Mononuclear cell (primary cell): ENCODE measurements around the gene ZNF697. TPM values are rescaled to one million over a fixed set of nuclear protein-coding genes. Genes with fewer than 3 reads are reported as not detected.
"Not testable (repeated sequence)": the region's sequence is repeated elsewhere in the genome, so short reads cannot be mapped to it uniquely, and the experiment has no call there.

Source experiments
- H3K27me3 ChIP-seq: 2 replicates; pipeline ENCODE4 v1.6.0; 2011; ENCODE audit warnings: low read length, control low read depth; ENCODE audit not compliant: insufficient read depth
- H3K4me1 ChIP-seq: 2 replicates; pipeline ENCODE4 v1.5.1; 2011; ENCODE audit warnings: mild to moderate bottlenecking, low read length, control low read depth; ENCODE audit not compliant: insufficient read depth
- H3K4me3 ChIP-seq: 2 replicates; pipeline ENCODE4 v1.5.1; 2011; ENCODE audit warnings: mild to moderate bottlenecking, low read length, moderate library complexity
- H3K9me3 ChIP-seq: 2 replicates; pipeline ENCODE4 v1.5.1; 2011; ENCODE audit warnings: low read depth, mild to moderate bottlenecking, control low read depth, low read length
- total RNA-seq: library from RNA; depleted of rRNA; stranded (reverse); fragments of >200 nt; gene quantifications from one replicate; pipeline ENCODE4 v1.2.3, GENCODE V29; 2012

ZNF697 gene
- total RNA-seq, 1 donor, result 4.1 TPM

- Histone ChIP-seq H3K4me3 (no peak overlapping the region), H3K27me3 (no peaks in the 10 kb centered on the region), H3K9me3 (no peaks in the 10 kb centered on the region), H3K4me1 (peaks cover 51% of the 10 kb centered on the region)
Measured at GRCh38 chr1:119606394-119606793, 41.7 kb downstream of the ZNF697 start.

GRCh38 chr1:119605686-119606085, 42.4 kb downstream of the ZNF697 start:
- Histone ChIP-seq H3K9me3 (no peaks in the 10 kb centered on the region), H3K4me3 (no peak overlapping the region), H3K4me1 (peaks cover 51% of the 10 kb centered on the region), H3K27me3 (no peaks in the 10 kb centered on the region)

GRCh38 chr1:119605080-119605479, 43.0 kb downstream of the ZNF697 start:
- H3K9me3 ChIP-seq, H3K27me3 ChIP-seq, H3K4me3 ChIP-seq: not testable (repeated sequence)
- H3K4me1 ChIP-seq, result peaks cover 51% of the 10 kb centered on the region

- Histone ChIP-seq H3K4me1 (peaks cover 51% of the 10 kb centered on the region), H3K27me3 (no peaks in the 10 kb centered on the region), H3K4me3 (no peak overlapping the region), H3K9me3 (no peaks in the 10 kb centered on the region)
Measured at GRCh38 chr1:119603695-119604094, 44.4 kb downstream of the ZNF697 start.

- not testable (repeated sequence) for H3K9me3 ChIP-seq, H3K27me3 ChIP-seq, H3K4me3 ChIP-seq
- peaks cover 51% of the 10 kb centered on the region for H3K4me1 ChIP-seq
Measured at GRCh38 chr1:119603241-119603640, 44.8 kb downstream of the ZNF697 start.

GRCh38 chr1:119602789-119603188, 45.3 kb downstream of the ZNF697 start:
- not testable (repeated sequence) for H3K9me3 ChIP-seq, H3K4me3 ChIP-seq, H3K27me3 ChIP-seq
- H3K4me1 ChIP-seq, result peaks cover 51% of the 10 kb centered on the region

- Histone ChIP-seq H3K4me3 (no peak overlapping the region), H3K9me3 (no peaks in the 10 kb centered on the region), H3K27me3 (no peaks in the 10 kb centered on the region), H3K4me1 (peaks cover 49% of the 10 kb centered on the region)
Measured at GRCh38 chr1:119602169-119602568, 45.9 kb downstream of the ZNF697 start.

GRCh38 chr1:119600976-119601375, 47.1 kb downstream of the ZNF697 start:
- Histone ChIP-seq H3K4me3 (no peak overlapping the region), H3K4me1 (peaks cover 37% of the 10 kb centered on the region), H3K27me3 (no peaks in the 10 kb centered on the region), H3K9me3 (no peaks in the 10 kb centered on the region)

DNA sequence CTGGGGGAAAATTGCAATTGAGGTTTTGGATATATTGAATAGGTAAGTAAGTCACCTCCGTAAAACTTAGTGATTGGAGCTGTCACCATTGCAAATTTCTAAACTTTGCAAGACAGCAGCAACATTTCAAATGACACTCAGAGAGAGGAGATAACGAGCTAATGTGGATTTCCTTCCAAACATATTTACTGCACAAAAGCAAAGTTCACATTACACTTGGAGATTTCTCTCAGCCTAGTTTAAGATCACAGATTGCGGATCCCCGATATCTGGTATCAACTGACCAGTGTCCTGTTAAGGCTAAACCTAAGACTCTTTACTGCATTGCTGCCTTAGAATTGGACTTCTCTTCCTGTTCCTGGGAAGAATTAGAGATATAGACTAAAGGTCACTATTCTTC, 47.5 kb downstream of the ZNF697 start:
- no peaks in the 10 kb centered on the region for H3K9me3 ChIP-seq
- peaks cover 33% of the 10 kb centered on the region for H3K4me1 ChIP-seq
- no peak overlapping the region for H3K4me3 ChIP-seq

GRCh38 chr1:119595606-119596005, 52.5 kb downstream of the ZNF697 start:
- H3K4me3 ChIP-seq, result no peak overlapping the region
- H3K9me3 ChIP-seq, result no peaks in the 10 kb centered on the region
- peaks cover 2% of the 10 kb centered on the region for H3K27me3 ChIP-seq
- peaks cover 12% of the 10 kb centered on the region for H3K4me1 ChIP-seq

More for the DNA sequence above, 47.5 kb downstream of the ZNF697 start:
- no peaks in the 10 kb centered on the region for H3K27me3 ChIP-seq

GRCh38 chr1:119595168-119595567, 52.9 kb downstream of the ZNF697 start:
- H3K27me3 ChIP-seq, result peaks cover 2% of the 10 kb centered on the region
- no peak overlapping the region for H3K4me3 ChIP-seq
- peaks cover 16% of the 10 kb centered on the region for H3K4me1 ChIP-seq
- H3K9me3 ChIP-seq, result no peaks in the 10 kb centered on the region

- Histone ChIP-seq H3K27me3 (peaks cover 2% of the 10 kb centered on the region), H3K9me3 (no peaks in the 10 kb centered on the region), H3K4me1 (peaks cover 19% of the 10 kb centered on the region), H3K4me3 (no peak overlapping the region)
Measured at GRCh38 chr1:119594376-119594775, 53.7 kb downstream of the ZNF697 start.

GRCh38 chr1:119593805-119594204, 54.3 kb downstream of the ZNF697 start:
- Histone ChIP-seq H3K9me3 (no peaks in the 10 kb centered on the region), H3K27me3 (peaks cover 2% of the 10 kb centered on the region), H3K4me1 (peaks cover 19% of the 10 kb centered on the region), H3K4me3 (no peak overlapping the region)

DNA sequence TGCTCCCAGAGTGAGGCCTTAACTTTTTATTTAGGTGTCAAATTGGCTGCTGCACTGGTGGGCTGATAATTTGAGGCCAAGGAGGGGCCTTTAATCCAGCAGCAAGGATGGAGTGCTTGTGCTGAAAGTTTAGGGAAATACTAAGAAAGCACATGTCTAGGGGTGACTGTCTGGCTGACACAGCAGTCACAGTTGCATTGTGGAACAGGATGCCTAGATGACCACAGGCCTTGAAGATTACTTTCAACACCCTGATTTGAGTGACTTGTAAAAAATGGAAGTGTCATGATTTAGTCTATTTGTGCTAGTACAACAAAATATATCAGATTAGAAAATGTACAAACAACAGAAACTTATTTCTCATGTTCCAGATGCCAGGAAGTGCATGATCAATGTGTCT, 57.7 kb downstream of the ZNF697 start:
- Histone ChIP-seq H3K4me1 (peaks cover 31% of the 10 kb centered on the region), H3K4me3 (no peak overlapping the region)

GRCh38 chr1:119588621-119589020, 59.4 kb downstream of the ZNF697 start:
- peaks cover 42% of the 10 kb centered on the region for H3K4me1 ChIP-seq
- H3K9me3 ChIP-seq, result no peaks in the 10 kb centered on the region
- H3K4me3 ChIP-seq, result no peak overlapping the region
- peaks cover 2% of the 10 kb centered on the region for H3K27me3 ChIP-seq

More for the DNA sequence above, 57.7 kb downstream of the ZNF697 start:
- Histone ChIP-seq H3K9me3 (no peaks in the 10 kb centered on the region), H3K27me3 (peaks cover 2% of the 10 kb centered on the region)

GRCh38 chr1:119587341-119587740, 60.7 kb downstream of the ZNF697 start:
- Histone ChIP-seq H3K27me3 (peaks cover 2% of the 10 kb centered on the region), H3K4me3 (no peak overlapping the region), H3K4me1 (peaks cover 48% of the 10 kb centered on the region), H3K9me3 (no peaks in the 10 kb centered on the region)

- H3K27me3 ChIP-seq, H3K9me3 ChIP-seq, H3K4me3 ChIP-seq: not testable (repeated sequence)
- H3K4me1 ChIP-seq, result peaks cover 43% of the 10 kb centered on the region
Measured at GRCh38 chr1:119585801-119586200, 62.3 kb downstream of the ZNF697 start.
